HG03025 (cell line): ENCODE measurements around the gene TCEANC.
"Not testable (repeated sequence)": the region's sequence is repeated elsewhere in the genome, so short reads cannot be mapped to it uniquely, and the experiment has no call there.

Experiments
- ATAC-seq: cut with Tn5 transposase; IDR thresholded peaks from one replicate; pipeline ENCODE4 v1.9.1; 2021; ENCODE audit warnings: mild to moderate bottlenecking, moderate library complexity; ENCODE audit not compliant: unreplicated experiment, low FRiP score

TCEANC gene

GRCh38 chrX:13654116-13654515, 1.2 kb downstream of the TCEANC start:
- ATAC-seq = no peak

- no peak for ATAC-seq
These were observed 2.7 kb downstream of the TCEANC start for GRCh38 chrX:13655674-13656073.

- no peak for ATAC-seq
These were observed 5.7 kb downstream of the TCEANC start for GRCh38 chrX:13658602-13659001.

- ATAC-seq = no peak
These were observed 6.1 kb downstream of the TCEANC start for GRCh38 chrX:13659063-13659462.

GRCh38 chrX:13661735-13662288, 8.9 kb downstream of the TCEANC start:
- no peak for ATAC-seq

GRCh38 chrX:13662355-13662791, 9.4 kb downstream of the TCEANC start:
- no peak for ATAC-seq

- no peak for ATAC-seq
These were observed 11.1 kb downstream of the TCEANC start for GRCh38 chrX:13664020-13664419.

- no peak for ATAC-seq
These were observed 13.9 kb downstream of the TCEANC start for GRCh38 chrX:13666836-13667235.

- no peak for ATAC-seq
These were observed 15.0 kb downstream of the TCEANC start for GRCh38 chrX:13667919-13668318.

- ATAC-seq = peak; percentile 51
These were observed 16.4 kb downstream of the TCEANC start for GRCh38 chrX:13669246-13669737.

GRCh38 chrX:13669755-13670154, 16.8 kb downstream of the TCEANC start:
- ATAC-seq = not testable (repeated sequence)

GRCh38 chrX:13670197-13670596, 17.3 kb downstream of the TCEANC start:
- no peak for ATAC-seq

GRCh38 chrX:13673016-13673415, 20.1 kb downstream of the TCEANC start:
- no peak for ATAC-seq

GRCh38 chrX:13676885-13677284, 23.9 kb downstream of the TCEANC start:
- ATAC-seq = no peak

GRCh38 chrX:13679700-13680099, 26.8 kb downstream of the TCEANC start:
- not testable (repeated sequence) for ATAC-seq

- ATAC-seq = no peak
These were observed 28.7 kb downstream of the TCEANC start for GRCh38 chrX:13681595-13681994.

GRCh38 chrX:13684361-13684760, 31.4 kb downstream of the TCEANC start:
- ATAC-seq = no peak

GRCh38 chrX:13685126-13685763, 32.3 kb downstream of the TCEANC start:
- no peak for ATAC-seq

GRCh38 chrX:13687203-13687602, 34.3 kb downstream of the TCEANC start:
- ATAC-seq = no peak

- ATAC-seq = no peak
These were observed 35.5 kb downstream of the TCEANC start for GRCh38 chrX:13688384-13688957.

- ATAC-seq = peak; percentile 60
These were observed 36.2 kb downstream of the TCEANC start, which contains the start of gene RAB9A for GRCh38 chrX:13688958-13689740. TSS of gene RAB9A (plus strand) at chrX:13689128. CDS start at chrX:13708747, 19,619 bp downstream.
